GM12878 (cell line): Measurements from ENCODE around the gene GHDC. TPM values are rescaled to one million over a fixed set of nuclear protein-coding genes. Genes with fewer than 3 reads are reported as not detected.
"Not testable (repeated sequence)": the region's sequence is repeated elsewhere in the genome, so short reads cannot be mapped to it uniquely, and the experiment has no call there.

Source experiments
- ATAC-seq: fragments of 200-7000 bp; cut with Tn5 transposase; 3 replicates; pipeline ENCODE4 v1.9.1; 2020; ENCODE audit warnings: mild to moderate bottlenecking, moderate library complexity
- BruUV-seq: library from RNA; stranded (reverse); fragments of 400-500 nt; replicated peaks from 2 replicates; lab custom pipeline; 2021; lab: Mats Ljungman, UMichigan
- CTCF ChIA-PET: fragments of 300-600 bp; sonication (Branson Sonifier 250); formaldehyde crosslinking; extraction: SDS; loops from one replicate; lab custom pipeline; 2021; ENCODE audit warnings: inconsistent platforms; lab: Yijun Ruan, JAX
- POLR2A ChIA-PET: fragments of 350-600 bp; formaldehyde crosslinking; extraction: SDS; loops from one replicate; lab custom pipeline; 2021; ENCODE audit warnings: inconsistent platforms; lab: Charles Lee
- RAD21 ChIA-PET: fragments of 300-600 bp; sonication (Branson Sonifier 250); formaldehyde crosslinking; loops from one replicate; lab custom pipeline; 2023; ENCODE audit warnings: antibody characterized with exemption; ENCODE audit not compliant: unreplicated experiment; lab: Charles Lee
- SMC1A ChIA-PET: fragments of 300-600 bp; sonication (Branson Sonifier 250); formaldehyde crosslinking; loops from one replicate; lab custom pipeline; 2023; ENCODE audit not compliant: unreplicated experiment, uncharacterized antibody; lab: Charles Lee
- DNase-seq: peaks from one replicate; pipeline ENCODE4 v3.0.0-alpha.2; 2011; ENCODE audit warnings: low read depth, low spot score
- FAIRE-seq: peaks from 3 replicates; lab custom pipeline; 2011; peaks lifted over from hg19 to GRCh38; lab: Jason Lieb, UNC
- H2AFZ ChIP-seq: 2 replicates; pipeline ENCODE4 v1.6.0; 2011; ENCODE audit warnings: low read depth, low read length, control low read depth; ENCODE audit not compliant: control insufficient read depth
- H3K27ac ChIP-seq: 2 replicates; pipeline ENCODE4 v1.5.1; 2011; ENCODE audit warnings: control low read depth; ENCODE audit not compliant: control insufficient read depth, insufficient read depth
- H3K27me3 ChIP-seq, 2 experiments: replicated peaks in 1 of 2; 2 replicates each; pipeline versions ENCODE4 v1.6.0 to v1.6.1; 2011; ENCODE audit warnings: low read length in 1 of 2; ENCODE audit not compliant: control insufficient read depth in 2 of 2, insufficient read depth in 2 of 2
- H3K36me3 ChIP-seq, 2 experiments: 2 replicates each; pipeline ENCODE4 v1.5.1; 2011; ENCODE audit warnings: low read length in 1 of 2; ENCODE audit not compliant: control insufficient read depth in 2 of 2, insufficient read depth in 2 of 2
- H3K4me1 ChIP-seq: 2 replicates; pipeline ENCODE4 v1.6.1; 2011; ENCODE audit warnings: mild to moderate bottlenecking, low read length, moderate library complexity, mixed read lengths; ENCODE audit not compliant: control insufficient read depth, insufficient read depth
- H3K4me2 ChIP-seq: 2 replicates; pipeline ENCODE4 v1.6.0; 2011; ENCODE audit warnings: control low read depth; ENCODE audit not compliant: control insufficient read depth, insufficient read depth
- H3K4me3 ChIP-seq: fragments of 200-600 bp; sonication (generic); 2 replicates; pipeline ENCODE4 v1.5.1; 2016
- H3K79me2 ChIP-seq: 2 replicates; pipeline ENCODE4 v1.6.0; 2011; ENCODE audit warnings: low read length; ENCODE audit not compliant: control insufficient read depth, insufficient read depth
- H3K9ac ChIP-seq: 2 replicates; pipeline ENCODE4 v1.8.0; 2011; ENCODE audit warnings: low read length, control low read depth, mixed read lengths; ENCODE audit not compliant: control insufficient read depth, insufficient read depth
- H3K9me3 ChIP-seq: replicated peaks from 3 replicates; pipeline ENCODE4 v1.5.1; 2011; ENCODE audit warnings: mild to moderate bottlenecking, low read length; ENCODE audit not compliant: control insufficient read depth, insufficient read depth
- H4K20me1 ChIP-seq: 2 replicates; pipeline ENCODE4 v1.6.0; 2011; ENCODE audit not compliant: control insufficient read depth, insufficient read depth
- E4F1 ChIP-seq: fragments of 450-650 bp; IDR thresholded peaks from 2 replicates; pipeline ENCODE4 v1.6.1; 2018; ENCODE audit warnings: borderline replicate concordance, mild to moderate bottlenecking; ENCODE audit not compliant: partially characterized antibody
- PBX3 ChIP-seq: IDR thresholded peaks from 2 replicates; pipeline ENCODE4 v1.6.1; 2011; ENCODE audit warnings: mild to moderate bottlenecking, low read depth, low read length, moderate library complexity; ENCODE audit not compliant: insufficient replicate concordance
- TBL1XR1 ChIP-seq: IDR thresholded peaks from 2 replicates; pipeline ENCODE4 v1.6.1; 2012; ENCODE audit warnings: low read depth, low read length, improper control_type of control experiment
- WGBS: methylation state at CpG from one replicate; pipeline ENCODE4 v1.1.6; 2016; ENCODE audit warnings: low lambda C conversion rate; ENCODE audit not compliant: insufficient replicate concordance, insufficient coverage; ENCODE audit errors: missing lambda C conversion rate; 5-methylcytosine and 5-hydroxymethylcytosine counted together
- in situ Hi-C: fragments of 300-500 bp; cut with MboI; formaldehyde crosslinking; loops from 9 replicates; pipeline ENCODE4 v1.14.3; 2018; ENCODE audit warnings: mixed read lengths
- intact Hi-C: fragments of 100-400 bp; cut with micrococcal nuclease; formaldehyde crosslinking; loops from one replicate; pipeline ENCODE4 v1.14.2; 2022; ENCODE audit not compliant: unreplicated experiment
- polyA plus RNA-seq, 11 experiments: library from polyadenylated mRNA; depleted of rRNA in 4 of 11; unstranded in 6 of 11; stranded (reverse) in 5 of 11; fragments of >200 nt; fragmentation: Nextera tagmentation in 4 of 11; fragmentation: Illumina TruSeq in 1 of 11; extraction: Ambion mirVana in 4 of 11; extraction: Trizol in 1 of 11; gene quantifications; 1 replicate in 1 of 11; 2 replicates in 10 of 11; pipeline versions ENCODE4 v1.2.1 to v1.2.3, GENCODE V29; 2011 to 2016; ENCODE audit warnings: inconsistent platforms in 2 of 11, missing spikeins in 2 of 11, low read depth in 1 of 11
- total RNA-seq, 4 experiments: library from RNA; depleted of rRNA in 3 of 4; stranded (reverse); fragments of >200 nt in 3 of 4; fragmentation: Illumina TruSeq in 1 of 4; extraction: Trizol in 1 of 4; gene quantifications; 2 replicates each; pipeline versions ENCODE4 v1.2.1 to v1.2.3, GENCODE V29; 2013 to 2021

The GHDC gene
- total and polyA plus RNA-seq, 10 of the 15 experiments (the other 5 are each of a cell fraction or from before 2014, with no cell fraction given), result 0.72 to 20.6 (median 12.9) TPM

GRCh38 chr17:42146911-42147607, 47.2 kb downstream of the GHDC start (continued):
- TF ChIP-seq PBX3 (no peak), TBL1XR1 (no peak), E4F1 (no peak)

- H2AFZ ChIP-seq, in situ Hi-C loops, H3K9me3 ChIP-seq, FAIRE-seq, H3K4me2 ChIP-seq, DNase-seq, H3K4me3 ChIP-seq, intact Hi-C loops, ATAC-seq, H3K27me3 ChIP-seq, H3K4me1 ChIP-seq, BruUV-seq, H3K27ac ChIP-seq, H4K20me1 ChIP-seq, RAD21 ChIA-PET, H3K9ac ChIP-seq: not testable (repeated sequence)
- ChIA-PET POLR2A (interaction anchor here (0.8 to 1.9 kb wide), 3 partner anchors 9 to 10 kb away, joined by 3 to 8 read pairs (median 3); no protein-coding TSS in a partner anchor), SMC1A (interaction anchor here (1.0 to 1.5 kb wide), 2 partner anchors 9 to 12 kb away, joined by 3 to 6 read pairs; no protein-coding TSS in a partner anchor), CTCF (interaction anchor here (0.6 to 2.6 kb wide), 3 partner anchors 8 to 435 kb away, joined by 4 to 7 read pairs (median 4); no protein-coding TSS in a partner anchor)
- Histone ChIP-seq H3K79me2 (peaks cover 34% of the 10 kb centered on the region), H3K36me3 (peaks cover 0 to 11% of the 10 kb centered on the region in 2 experiments; a peak in 3 of 4 replicates)
- WGBS, result 96% methylated on average over 4 of the region's 4 CpGs
These were observed 51.2 kb downstream of the GHDC start for GRCh38 chr17:42143138-42143537.
